Renal pelvis (tissue), 4 donors: ENCODE results near the gene ZNF69. TPM values are rescaled to one million over a fixed set of nuclear protein-coding genes. Genes with fewer than 3 reads are reported as not detected.
"Not testable (repeated sequence)": the region's sequence is repeated elsewhere in the genome, so short reads cannot be mapped to it uniquely, and the experiment has no call there.

Experiments
- DNase-seq: peaks from one replicate; pipeline ENCODE4 v3.0.0-alpha.2; 2013
- polyA plus RNA-seq, 3 donors: library from polyadenylated mRNA; unstranded; fragments of 120-200 nt; gene quantifications; one replicate each; pipeline ENCODE4 v1.2.1, GENCODE V29; 2013; ENCODE audit not compliant: insufficient read length in 3 of 3

Gene ZNF69
- polyA plus RNA-seq, 3 donors: 14.0 to 29.8 (median 24.9) TPM

GRCh38 chr19:11889901-11890300 is 2.3 kb downstream of the ZNF69 start:
- not testable (repeated sequence) for DNase-seq

- no peak for DNase-seq
Observed at GRCh38 chr19:11890634-11891033, 3.1 kb downstream of the ZNF69 start.

GRCh38 chr19:11894851-11895250 is 7.3 kb downstream of the ZNF69 start:
- DNase-seq: no peak

GRCh38 chr19:11902228-11902627 is 14.6 kb downstream of the ZNF69 start:
- no peak for DNase-seq

GRCh38 chr19:11905928-11906327 is 18.3 kb downstream of the ZNF69 start:
- no peak for DNase-seq

- not testable (repeated sequence) for DNase-seq
Observed at GRCh38 chr19:11911937-11912336, 24.4 kb downstream of the ZNF69 start.

- DNase-seq: not testable (repeated sequence)
Observed at GRCh38 chr19:11914417-11915051, 27.0 kb downstream of the ZNF69 start.

GRCh38 chr19:11921852-11922495 is 34.4 kb downstream of the ZNF69 start:
- DNase-seq: no peak

GRCh38 chr19:11924886-11925650 is 37.5 kb downstream of the ZNF69 start, which contains the start of gene ZNF700:
Gene ZNF700 (plus strand): TSS chr19:11925107. CDS start chr19:11925211, 104 bp downstream.
- DNase-seq: peak; percentile 93

GRCh38 chr19:11925651-11926187 is 38.1 kb downstream of the ZNF69 start:
- not testable (repeated sequence) for DNase-seq

GRCh38 chr19:11927227-11927626 is 39.6 kb downstream of the ZNF69 start:
- no peak for DNase-seq

GRCh38 chr19:11931051-11931450 is 43.5 kb downstream of the ZNF69 start:
- no peak for DNase-seq

- no peak for DNase-seq
Observed at GRCh38 chr19:11931513-11931912, 43.9 kb downstream of the ZNF69 start.

GRCh38 chr19:11935829-11936228 is 48.2 kb downstream of the ZNF69 start:
- DNase-seq: not testable (repeated sequence)

GRCh38 chr19:11938383-11938782 is 50.8 kb downstream of the ZNF69 start:
- not testable (repeated sequence) for DNase-seq

GRCh38 chr19:11941361-11941887 is 53.8 kb downstream of the ZNF69 start:
- DNase-seq: not testable (repeated sequence)

GRCh38 chr19:11942008-11942842 is 54.6 kb downstream of the ZNF69 start:
- DNase-seq: no peak

- no peak for DNase-seq
Observed at GRCh38 chr19:11942843-11943108, 55.2 kb downstream of the ZNF69 start.

- DNase-seq: no peak
Observed at GRCh38 chr19:11944656-11945055, 57.1 kb downstream of the ZNF69 start.

GRCh38 chr19:11948646-11949045 is 61.1 kb downstream of the ZNF69 start:
- DNase-seq: no peak

- no peak for DNase-seq
Observed at GRCh38 chr19:11949201-11949600, 61.6 kb downstream of the ZNF69 start.
